Aortic smooth muscle cell (primary cell): ENCODE data around the gene HEATR5B. TPM values are rescaled to one million over a fixed set of nuclear protein-coding genes. Genes with fewer than 3 reads are reported as not detected.

Source experiments
- total RNA-seq: library from RNA; depleted of rRNA; stranded (reverse); fragments of >200 nt; gene quantifications from 2 replicates; pipeline ENCODE4 v1.2.3, GENCODE V29; 2014

The HEATR5B gene
- 15.6 and 18.1 TPM in 2 replicates for total RNA-seq

GRCh38 chr2:37083873-37084794 is at the start of gene HEATR5B, which contains the start of gene GPATCH11:
TSS of gene HEATR5B (minus strand) at chr2:37084372. CDS start at chr2:37083414, 958 bp downstream.
TSS of gene GPATCH11 (plus strand) at chr2:37084518. CDS start at chr2:37088382, 3,864 bp downstream.

GRCh38 chr2:36966370-36967235 is 117.6 kb downstream of the HEATR5B start, which contains the start of gene STRN:
TSS of gene STRN (minus strand) at chr2:36966536. CDS start at chr2:36966463, 73 bp downstream.

Other genes starting within 250 kb of the HEATR5B start
- gene STRN, start 117.8 kb downstream of the HEATR5B start, total RNA-seq = 13.1 and 18.4 TPM in 2 replicates
- 5.2 and 5.4 TPM in 2 replicates for gene GPATCH11, start 146 bp upstream of the HEATR5B start, total RNA-seq
- gene EIF2AK2, start 72.6 kb upstream of the HEATR5B start, total RNA-seq = 26.2 and 26.6 TPM in 2 replicates
- gene SULT6B1, start 104.3 kb upstream of the HEATR5B start, total RNA-seq = not detected in 2 replicates
- 12.9 and 15.1 TPM in 2 replicates for gene CEBPZOS, start 112.1 kb upstream of the HEATR5B start, total RNA-seq
- gene CEBPZ, start 147.2 kb upstream of the HEATR5B start, total RNA-seq = 43.7 and 59.5 TPM in 2 replicates
- gene NDUFAF7, start 147.3 kb upstream of the HEATR5B start, total RNA-seq = 12.9 and 14.8 TPM in 2 replicates
- 58.9 and 61.2 TPM in 2 replicates for gene PRKD3, start 240.5 kb upstream of the HEATR5B start, total RNA-seq